Progenitor cell of endocrine pancreas (in vitro differentiated cells): ENCODE measurements around the gene HMG20B. TPM values are rescaled to one million over a fixed set of nuclear protein-coding genes. Genes with fewer than 3 reads are reported as not detected.

ENCODE experiments used
- DNase-seq: peaks from one replicate; pipeline ENCODE4 v3.0.0; 2021; ENCODE audit warnings: low spot score; ENCODE audit not compliant: unreplicated experiment
- H3K27ac Mint-ChIP-seq: 2 replicates; pipeline ENCODE4 v1.8.0; 2021; ENCODE audit warnings: mild to moderate bottlenecking, moderate library complexity, mixed read lengths
- H3K27me3 Mint-ChIP-seq: 2 replicates; pipeline ENCODE4 v1.8.0; 2021; ENCODE audit warnings: mixed read lengths
- H3K36me3 Mint-ChIP-seq: 2 replicates; pipeline ENCODE4 v1.8.0; 2022; ENCODE audit warnings: mixed read lengths; ENCODE audit not compliant: insufficient read depth
- H3K4me1 Mint-ChIP-seq: 2 replicates; pipeline ENCODE4 v1.8.0; 2021; ENCODE audit warnings: low read depth, mixed read lengths
- H3K4me3 Mint-ChIP-seq: 2 replicates; pipeline ENCODE4 v1.8.0; 2021; ENCODE audit warnings: low read depth, mild to moderate bottlenecking, moderate library complexity, mixed read lengths
- H3K9me3 Mint-ChIP-seq: 2 replicates; pipeline ENCODE4 v1.8.0; 2021; ENCODE audit warnings: low read depth, mixed read lengths
- total RNA-seq: library from RNA; stranded (reverse); gene quantifications from 2 replicates; pipeline ENCODE4 v1.2.1, GENCODE V29; 2021
- TF ChIP-seq, protein P1 (sequence below): fragments of 200-600 bp; sonication (generic); IDR thresholded peaks from one replicate; pipeline ENCODE4 v1.5.0; 2021; ENCODE audit warnings: antibody characterized with exemption, mild to moderate bottlenecking; ENCODE audit not compliant: unreplicated experiment

HMG20B gene
- total RNA-seq, 1 donor from 2014 or later, result 79.7 TPM

GRCh38 chr19:3612901-3613741 is 40.4 kb downstream of the HMG20B start:
- Mint-ChIP-seq H3K4me3 (no peak overlapping the region), H3K4me1 (no peaks in the 10 kb centered on the region), H3K27ac (no peak overlapping the region), H3K36me3 (peaks cover 3% of the 10 kb centered on the region), H3K9me3 (no peaks in the 10 kb centered on the region), H3K27me3 (peaks cover 2% of the 10 kb centered on the region)
- no peak for DNase-seq
- TF ChIP-seq, protein P1, sequence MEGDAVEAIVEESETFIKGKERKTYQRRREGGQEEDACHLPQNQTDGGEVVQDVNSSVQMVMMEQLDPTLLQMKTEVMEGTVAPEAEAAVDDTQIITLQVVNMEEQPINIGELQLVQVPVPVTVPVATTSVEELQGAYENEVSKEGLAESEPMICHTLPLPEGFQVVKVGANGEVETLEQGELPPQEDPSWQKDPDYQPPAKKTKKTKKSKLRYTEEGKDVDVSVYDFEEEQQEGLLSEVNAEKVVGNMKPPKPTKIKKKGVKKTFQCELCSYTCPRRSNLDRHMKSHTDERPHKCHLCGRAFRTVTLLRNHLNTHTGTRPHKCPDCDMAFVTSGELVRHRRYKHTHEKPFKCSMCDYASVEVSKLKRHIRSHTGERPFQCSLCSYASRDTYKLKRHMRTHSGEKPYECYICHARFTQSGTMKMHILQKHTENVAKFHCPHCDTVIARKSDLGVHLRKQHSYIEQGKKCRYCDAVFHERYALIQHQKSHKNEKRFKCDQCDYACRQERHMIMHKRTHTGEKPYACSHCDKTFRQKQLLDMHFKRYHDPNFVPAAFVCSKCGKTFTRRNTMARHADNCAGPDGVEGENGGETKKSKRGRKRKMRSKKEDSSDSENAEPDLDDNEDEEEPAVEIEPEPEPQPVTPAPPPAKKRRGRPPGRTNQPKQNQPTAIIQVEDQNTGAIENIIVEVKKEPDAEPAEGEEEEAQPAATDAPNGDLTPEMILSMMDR, result no peak

- no peaks in the 10 kb centered on the region for H3K4me1 Mint-ChIP-seq
- peaks cover 3% of the 10 kb centered on the region for H3K36me3 Mint-ChIP-seq
- H3K27ac Mint-ChIP-seq, result no peak overlapping the region
- TF ChIP-seq, protein P1, result no peak
- H3K9me3 Mint-ChIP-seq, result no peaks in the 10 kb centered on the region
- no peak overlapping the region for H3K4me3 Mint-ChIP-seq
- DNase-seq, result no peak
- no peaks in the 10 kb centered on the region for H3K27me3 Mint-ChIP-seq
Observed at GRCh38 chr19:3613818-3614661, 41.3 kb downstream of the HMG20B start.

DNA sequence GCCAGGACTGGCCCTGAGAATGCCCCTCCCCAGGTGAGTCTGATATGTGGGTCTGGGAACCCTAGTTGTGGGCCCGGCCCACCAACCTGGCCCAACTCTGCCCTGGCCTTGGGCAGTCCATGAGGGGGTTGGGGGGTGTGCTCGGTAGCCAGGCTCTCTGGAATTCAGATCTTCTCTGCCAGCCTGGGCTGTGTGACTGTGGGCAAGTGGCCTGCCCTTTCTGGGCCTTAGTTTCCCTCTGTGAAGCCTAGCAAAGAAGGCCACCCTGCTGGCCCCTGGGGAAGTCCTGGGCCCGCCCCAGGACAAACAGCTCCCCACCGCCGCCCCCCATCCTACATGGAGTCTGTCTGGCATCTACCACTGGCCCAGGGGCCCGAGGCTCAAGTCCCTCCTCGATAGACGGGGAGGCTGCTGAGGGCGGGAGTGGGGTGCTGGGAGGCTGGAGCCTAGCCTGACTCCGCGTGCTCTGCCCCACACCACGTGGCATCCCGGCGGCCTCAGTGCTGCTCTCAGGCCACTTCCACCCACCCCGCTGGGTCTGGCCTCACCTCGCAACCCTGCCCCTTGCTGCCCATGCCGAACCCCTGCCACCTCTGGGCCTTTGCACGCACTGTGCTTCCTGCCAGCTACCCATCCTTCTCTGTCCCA is 42.2 kb downstream of the HMG20B start:
- TF ChIP-seq, protein P1, result no peak
- no peak for DNase-seq
- Mint-ChIP-seq H3K4me3 (no peak overlapping the region), H3K9me3 (no peaks in the 10 kb centered on the region), H3K4me1 (no peaks in the 10 kb centered on the region), H3K27ac (no peak overlapping the region), H3K36me3 (peaks cover 3% of the 10 kb centered on the region), H3K27me3 (no peaks in the 10 kb centered on the region)

- Mint-ChIP-seq H3K27ac (no peak overlapping the region), H3K4me3 (no peak overlapping the region), H3K36me3 (peaks cover 3% of the 10 kb centered on the region), H3K27me3 (no peaks in the 10 kb centered on the region), H3K9me3 (no peaks in the 10 kb centered on the region), H3K4me1 (no peaks in the 10 kb centered on the region)
- DNase-seq, result no peak
- TF ChIP-seq, protein P1, result no peak
Observed at GRCh38 chr19:3615524-3616135, 42.9 kb downstream of the HMG20B start.

DNA sequence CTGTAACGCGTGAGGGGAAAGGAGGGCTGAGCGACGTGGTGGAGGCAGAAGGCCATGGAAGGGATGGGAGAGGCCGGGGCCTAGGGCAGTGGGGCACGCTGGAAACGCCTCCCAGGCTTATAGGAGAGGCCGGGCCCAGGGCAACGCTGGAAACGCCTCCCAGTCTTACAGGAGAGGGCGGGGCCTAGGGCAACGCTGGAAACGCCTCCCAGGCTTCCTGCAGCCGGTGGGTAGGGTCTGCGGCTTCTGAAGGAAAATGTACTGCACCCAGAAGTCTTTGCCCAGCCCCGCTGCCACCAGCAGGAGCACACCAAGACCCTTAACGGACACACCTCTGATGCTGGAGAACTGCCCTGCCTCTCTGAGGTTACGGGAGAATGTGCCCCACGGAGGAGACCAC is 44.7 kb downstream of the HMG20B start:
- TF ChIP-seq, protein P1, result no peak
- H3K27me3 Mint-ChIP-seq, result no peaks in the 10 kb centered on the region
- H3K36me3 Mint-ChIP-seq, result no peaks in the 10 kb centered on the region
- no peak for DNase-seq
- no peaks in the 10 kb centered on the region for H3K4me1 Mint-ChIP-seq
- no peaks in the 10 kb centered on the region for H3K9me3 Mint-ChIP-seq
- no peak overlapping the region for H3K4me3 Mint-ChIP-seq
- no peak overlapping the region for H3K27ac Mint-ChIP-seq
